ENCODE data around the gene FAM149B1.

The FAM149B1 gene

DNA sequence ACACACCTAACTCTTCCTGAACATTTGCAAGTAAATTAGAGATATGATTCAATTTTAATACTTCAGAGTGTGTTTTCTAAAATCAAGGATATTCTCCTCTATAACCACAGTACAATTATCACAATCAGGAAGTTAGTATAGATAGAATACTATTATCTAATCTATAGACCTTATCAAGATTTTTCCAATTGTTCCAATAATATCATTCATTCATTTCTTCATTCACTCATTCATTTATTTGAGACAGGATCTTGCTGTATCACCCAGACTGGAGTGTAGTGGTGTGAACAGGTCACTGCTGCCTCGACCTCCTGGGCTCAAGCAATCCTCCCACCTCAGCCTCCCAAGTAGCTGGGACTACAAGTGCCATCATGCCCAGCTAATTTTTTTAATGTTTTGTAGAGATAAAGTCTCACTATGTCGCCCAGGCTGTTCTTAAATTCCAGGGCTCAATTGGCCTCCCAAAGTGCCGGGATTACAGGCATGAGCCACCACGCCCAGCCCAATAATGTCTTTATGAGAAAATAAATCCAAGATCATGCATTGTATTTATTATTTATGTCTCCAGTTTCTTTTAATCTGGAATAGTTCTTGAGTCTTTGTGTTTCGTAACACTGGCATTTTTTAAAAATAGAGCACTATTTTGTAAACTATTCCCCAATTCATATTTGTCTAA lies 95.1 kb downstream of the FAM149B1 start:
- DNase-seq (ENCODE audit: insufficient read length, low spot score) = no peak
- FAIRE-seq = no peak

GRCh38 chr10:73263693-73264347 lies 95.9 kb downstream of the FAM149B1 start:
- DNase-seq (ENCODE audit: insufficient read length, low spot score) (no peak), FAIRE-seq (peak; percentile 52)

DNA sequence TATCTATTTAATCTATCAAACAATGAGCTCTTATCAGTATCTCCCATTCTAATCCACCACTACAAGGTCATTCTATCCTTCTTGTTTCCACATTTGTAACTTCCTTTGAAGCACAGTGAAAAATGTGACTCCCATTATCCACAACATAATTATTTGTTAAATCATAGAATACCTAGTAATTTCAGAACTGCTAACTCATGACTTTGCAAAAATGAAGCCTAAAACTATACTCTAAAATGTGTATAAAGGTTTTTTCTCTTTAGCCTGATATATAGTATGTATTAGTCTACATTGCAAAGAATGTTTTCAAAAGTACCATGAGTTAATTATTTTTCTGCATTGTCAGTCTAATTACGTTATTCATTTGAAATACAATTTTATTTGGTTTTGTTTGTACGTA lies 96.5 kb downstream of the FAM149B1 start:
- DNase-seq (ENCODE audit: insufficient read length, low spot score) = no peak
- no peak for FAIRE-seq

- DNase-seq (ENCODE audit: insufficient read length, low spot score) (no peak), FAIRE-seq (no peak)
These were observed 113.2 kb downstream of the FAM149B1 start for GRCh38 chr10:73281097-73281496.

GRCh38 chr10:73287441-73287840 lies 119.5 kb downstream of the FAM149B1 start:
- DNase-seq (ENCODE audit: insufficient read length, low spot score) (no peak), FAIRE-seq (no peak)

GRCh38 chr10:73289958-73290357 lies 122.0 kb downstream of the FAM149B1 start:
- FAIRE-seq (no peak), DNase-seq (ENCODE audit: insufficient read length, low spot score) (no peak)

DNA sequence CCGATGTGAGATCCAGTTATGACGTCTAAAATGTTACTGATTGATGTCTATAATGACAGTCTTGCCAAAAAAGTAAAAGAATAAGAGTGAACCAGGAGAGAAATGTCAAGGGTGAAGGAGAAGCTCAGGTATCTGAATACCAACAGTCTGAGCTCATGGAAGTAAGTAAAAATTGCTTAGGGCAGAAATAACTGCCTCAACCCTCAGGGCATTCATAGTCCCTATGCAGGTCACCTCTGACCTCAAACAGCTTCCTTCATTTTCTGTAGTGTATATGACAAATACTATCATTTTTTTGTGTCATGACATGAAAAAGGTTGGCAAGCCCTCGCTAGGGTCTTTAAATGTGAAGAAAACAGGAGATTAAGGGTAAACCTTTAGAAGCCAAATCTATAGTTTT lies 125.5 kb downstream of the FAM149B1 start:
- FAIRE-seq = no peak
- DNase-seq (ENCODE audit: insufficient read length, low spot score) = no peak

Data from GM19239 (cell line).